ENCODE measurements around the gene IL20.

- TF ChIP-seq CTCF (IDR thresholded peaks at IDR 0.05) (no peak), POLR2A (IDR thresholded peaks at IDR 0.05) (no peak)
These were observed 639 bp downstream of the IL20 start for GRCh38 chr1:206866062-206866461.

Measured in testis (tissue), 2 donors.